GM21529 (cell line): ENCODE data around the gene KRTAP20-3.

Experiments
- ATAC-seq: cut with Tn5 transposase; IDR thresholded peaks from one replicate; pipeline ENCODE4 v1.9.1; 2021; ENCODE audit not compliant: unreplicated experiment

KRTAP20-3 gene

DNA sequence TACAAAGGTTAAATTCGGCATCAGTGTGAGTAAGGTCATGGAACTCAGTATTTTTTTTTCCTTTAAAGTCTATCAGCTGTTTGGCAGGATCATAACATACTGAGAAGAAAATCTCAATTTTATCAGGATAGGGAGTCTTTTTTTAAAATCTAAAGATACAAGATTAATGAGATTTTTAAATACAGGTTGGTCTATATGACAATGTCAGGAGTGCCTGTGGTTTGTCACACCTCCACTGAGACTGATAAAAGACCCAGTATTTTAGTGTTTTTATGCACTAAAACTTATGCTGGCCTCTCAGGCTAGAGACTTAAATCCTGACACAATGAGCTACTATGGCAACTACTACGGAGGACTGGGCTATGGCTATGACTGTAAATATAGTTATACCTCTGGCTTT lies at the start of gene KRTAP20-3:
KRTAP20-3 (plus strand) TSS at position 301 of the 400 bp plus-strand sequence.
- ATAC-seq, result no peak

DNA sequence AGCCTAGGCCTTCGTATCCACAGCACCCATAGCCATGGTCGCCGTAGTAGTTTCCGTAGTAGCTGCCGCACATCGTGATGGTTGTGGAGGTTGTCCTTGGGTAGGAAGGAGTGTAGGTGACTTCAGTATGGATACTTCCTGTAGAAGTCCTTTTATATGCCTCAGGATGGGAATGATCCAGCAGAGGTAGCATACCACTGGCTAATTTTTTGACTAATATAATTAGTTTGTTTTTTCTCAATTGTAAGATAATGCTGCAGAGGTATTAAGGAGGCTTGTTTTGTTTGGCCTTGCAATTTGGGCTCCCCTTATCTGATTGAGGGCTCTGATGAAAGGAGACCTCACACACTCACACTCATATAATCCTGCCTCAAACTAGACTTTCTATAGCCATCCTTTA lies 43.9 kb upstream of the KRTAP20-3 start, which contains the start of gene KRTAP6-2:
KRTAP6-2 (minus strand) TSS at position 101 of the 400 bp plus-strand sequence; CDS start at position 73, 28 bp downstream.
- no peak for ATAC-seq

DNA sequence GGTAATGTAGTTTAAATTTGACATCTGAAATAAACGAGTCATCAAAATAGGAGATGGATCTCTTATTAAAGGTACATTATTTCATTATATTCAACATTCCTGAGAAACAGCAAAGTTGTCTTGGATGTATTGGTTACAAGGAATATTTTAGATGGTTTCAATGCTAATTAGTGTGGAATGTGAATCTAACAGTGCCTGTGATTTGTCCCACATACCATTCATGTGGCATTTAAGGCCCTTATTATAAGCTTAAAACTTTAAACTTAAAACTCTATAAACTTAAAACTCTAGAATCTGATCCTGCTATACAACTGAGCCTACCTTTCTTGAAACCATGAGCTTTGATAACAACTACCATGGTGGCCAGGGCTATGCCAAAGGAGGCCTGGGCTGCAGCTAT lies 41.9 kb upstream of the KRTAP20-3 start, which contains the start of gene KRTAP22-1:
KRTAP22-1 (plus strand) TSS at position 301 of the 400 bp plus-strand sequence.
- no peak for ATAC-seq

DNA sequence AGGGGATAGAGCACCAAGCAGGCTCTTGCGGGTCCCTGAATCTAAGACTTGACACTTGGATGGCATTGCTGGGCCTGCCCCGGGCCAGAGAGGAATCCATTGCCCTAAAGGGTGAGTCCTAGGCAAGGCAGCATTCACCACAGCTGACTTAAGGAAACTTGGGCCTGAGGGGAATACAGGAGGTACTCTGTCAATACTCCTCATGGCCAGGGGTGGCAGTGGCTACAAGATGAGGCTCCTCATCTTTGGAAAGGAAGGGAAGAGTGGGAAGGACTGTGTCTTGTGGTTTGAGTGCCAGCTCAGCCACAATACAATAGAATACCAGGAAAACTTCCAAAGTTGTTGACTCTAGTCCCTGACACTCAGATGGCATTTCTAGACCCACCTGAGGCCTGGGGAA lies 36.7 kb upstream of the KRTAP20-3 start:
- ATAC-seq, result no peak

DNA sequence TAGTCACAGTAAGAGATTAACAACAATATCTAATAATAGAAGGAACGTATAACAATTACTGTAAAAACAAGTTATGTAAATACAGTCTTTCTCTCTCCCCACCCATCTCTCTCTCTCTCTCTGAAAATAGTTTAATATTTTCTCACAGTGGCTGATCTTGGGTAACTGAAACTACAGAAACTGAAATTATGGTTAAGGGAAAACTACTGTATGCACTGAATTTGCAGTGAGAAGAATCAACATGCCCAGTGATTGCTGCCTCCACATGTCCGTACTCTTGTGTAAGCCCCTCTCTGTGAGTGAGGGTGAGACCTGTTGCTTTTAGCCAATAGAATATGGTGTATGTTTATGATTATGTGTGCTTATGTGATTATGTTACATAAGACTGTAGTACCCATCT lies 30.5 kb upstream of the KRTAP20-3 start:
- no peak for ATAC-seq

DNA sequence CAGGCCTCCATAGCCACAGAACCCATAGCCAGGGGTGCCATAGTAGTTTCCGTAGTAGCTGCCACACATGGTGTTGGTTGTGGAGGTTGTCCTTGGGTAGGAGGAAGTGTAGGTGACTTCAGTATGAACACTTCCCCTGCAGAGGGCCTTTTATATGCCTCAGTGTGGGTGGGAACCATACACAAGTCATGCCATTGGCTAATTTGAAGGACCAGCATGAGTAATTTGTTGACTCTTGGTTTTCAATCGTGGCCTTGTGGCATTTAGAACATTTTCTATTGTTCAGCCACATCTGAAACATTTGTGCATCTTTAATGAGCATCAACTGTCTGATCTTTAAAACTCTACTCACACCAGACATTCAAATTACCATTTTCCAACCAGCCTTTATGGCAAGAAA lies 28.8 kb upstream of the KRTAP20-3 start, which contains the start of gene KRTAP6-1:
KRTAP6-1 (minus strand) TSS at position 95 of the 400 bp plus-strand sequence; CDS start at position 69, 26 bp downstream.
- ATAC-seq, result no peak

DNA sequence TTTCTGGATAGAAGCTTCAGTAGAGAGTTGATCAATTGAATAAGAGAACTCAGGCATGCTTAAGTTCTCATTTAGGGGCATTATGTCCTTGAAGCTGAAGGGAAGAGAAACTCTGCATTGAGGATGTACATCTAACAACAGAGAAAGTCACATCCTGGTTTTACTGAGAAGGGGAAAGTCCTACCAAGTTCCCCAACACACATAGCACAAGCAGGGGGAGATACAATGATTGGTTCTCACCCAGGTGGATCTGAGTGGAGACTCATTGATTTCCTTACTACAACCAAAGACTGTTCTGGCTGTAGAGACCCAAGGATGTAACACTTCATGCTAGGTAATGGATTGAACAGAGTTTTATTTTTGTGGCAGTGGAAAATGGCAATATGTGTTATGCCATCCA lies 27.5 kb upstream of the KRTAP20-3 start:
- no peak for ATAC-seq

DNA sequence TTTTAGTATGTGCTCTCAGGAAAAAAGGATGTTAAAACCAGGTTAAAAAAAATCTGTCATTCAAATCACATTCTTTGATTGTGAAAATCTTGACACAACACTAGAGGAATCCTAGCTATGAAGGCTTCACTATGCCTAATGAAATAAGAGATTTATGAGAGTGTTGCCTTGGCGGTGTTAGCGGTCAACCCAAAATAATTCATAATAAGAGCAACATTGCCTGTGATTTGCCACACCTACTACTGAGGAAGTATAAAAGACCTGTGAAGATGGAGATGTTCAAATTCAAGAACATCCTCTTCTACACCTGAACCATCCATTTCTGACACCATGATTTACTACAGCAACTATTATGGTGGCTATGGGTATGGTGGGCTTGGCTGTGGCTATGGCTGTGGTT lies 26.5 kb upstream of the KRTAP20-3 start, which contains the start of gene KRTAP20-1:
KRTAP20-1 (plus strand) TSS at position 301 of the 400 bp plus-strand sequence; CDS start at position 331, 30 bp downstream.
- ATAC-seq, result no peak

DNA sequence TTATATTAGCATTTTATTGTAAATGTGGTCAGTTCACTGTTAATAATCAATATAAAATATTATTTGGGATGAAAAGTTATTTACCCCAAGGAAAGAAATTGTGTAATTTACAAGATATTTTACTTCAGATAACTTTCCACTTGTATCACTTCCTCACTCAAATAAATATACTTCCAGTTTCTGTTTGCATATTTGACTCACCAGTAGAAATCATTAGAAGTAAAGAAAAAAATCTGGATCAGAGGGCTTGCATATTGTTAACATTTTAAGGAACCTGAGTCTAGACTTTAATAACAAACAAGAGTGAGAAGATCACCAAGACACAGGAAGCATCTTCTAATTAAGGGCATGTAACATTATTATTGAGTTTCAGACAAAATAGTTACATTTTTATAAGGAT lies 22.6 kb upstream of the KRTAP20-3 start:
- no peak for ATAC-seq

DNA sequence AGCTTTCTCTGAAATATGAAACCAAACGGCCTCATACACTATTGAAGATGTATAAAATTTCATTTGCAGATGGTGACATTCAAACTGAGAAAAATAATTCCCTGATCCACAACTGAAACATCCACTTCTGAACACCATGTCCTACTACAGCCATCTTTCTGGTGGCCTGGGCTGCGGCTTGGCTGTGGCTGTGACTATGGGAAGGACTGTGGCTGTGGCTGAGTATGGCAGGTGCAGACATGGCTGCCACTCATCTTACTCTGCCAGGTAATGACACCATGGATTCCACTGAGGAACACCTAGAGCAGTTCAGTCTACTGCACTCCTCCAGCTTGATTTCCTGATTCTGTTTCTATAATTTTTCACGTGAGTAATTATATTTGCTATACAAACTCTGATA lies 22.1 kb upstream of the KRTAP20-3 start, which contains the start of gene KRTAP20-4:
KRTAP20-4 (plus strand) TSS at position 106 of the 400 bp plus-strand sequence.
- no peak for ATAC-seq

DNA sequence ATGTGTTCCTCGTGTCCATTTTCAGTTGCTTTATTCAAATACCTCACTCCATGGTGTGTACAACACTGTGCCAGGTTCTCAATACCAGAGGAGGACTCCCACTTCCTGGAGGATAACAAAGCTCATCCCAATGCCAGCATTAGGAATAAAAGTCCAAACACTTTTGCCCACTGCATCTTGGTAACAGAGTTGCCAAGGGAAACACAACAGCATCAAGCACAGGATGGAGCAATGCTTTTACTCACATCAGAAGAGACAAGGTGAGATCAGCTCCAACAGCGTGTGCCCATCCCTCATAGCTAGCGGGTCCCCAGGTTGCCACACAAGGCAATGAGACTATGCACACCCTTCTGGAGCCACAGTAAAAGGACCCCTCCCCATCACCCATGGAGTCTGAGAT lies 19.3 kb upstream of the KRTAP20-3 start:
- ATAC-seq, result no peak

DNA sequence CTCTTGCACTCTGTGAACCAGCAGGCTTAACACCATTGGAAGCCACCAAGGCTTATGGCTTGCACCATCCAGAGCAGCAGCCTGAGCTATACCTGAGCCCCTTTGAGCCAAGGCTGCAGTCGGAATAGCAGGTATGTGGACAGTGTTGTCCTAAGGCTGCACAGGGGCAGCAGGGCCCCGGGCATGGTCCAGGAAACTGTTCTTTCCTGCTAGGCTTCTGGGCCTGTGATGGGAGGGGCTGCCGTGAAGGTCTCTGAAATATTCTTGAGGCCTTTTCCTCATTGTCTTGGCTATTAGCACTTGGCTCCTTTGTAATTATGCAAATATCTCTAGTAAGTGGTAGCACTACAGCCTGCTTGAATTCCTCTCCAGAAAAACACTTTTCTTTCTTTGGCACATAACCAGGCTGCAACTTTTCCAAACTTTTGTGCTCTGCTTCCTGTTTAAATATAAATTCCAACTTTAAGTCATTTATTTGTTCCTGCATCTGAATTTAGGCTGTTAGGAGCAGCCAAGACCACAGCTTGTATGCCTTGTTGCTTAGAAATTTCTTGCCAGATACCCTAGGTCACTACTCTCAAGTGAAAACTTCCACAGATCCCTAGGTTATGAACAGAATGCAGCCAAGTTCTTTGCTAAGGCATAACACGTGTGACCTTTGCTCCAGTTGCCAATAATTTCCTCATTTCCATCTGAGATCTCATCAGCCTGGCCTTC lies 17.1 kb upstream of the KRTAP20-3 start:
- ATAC-seq, result no peak

DNA sequence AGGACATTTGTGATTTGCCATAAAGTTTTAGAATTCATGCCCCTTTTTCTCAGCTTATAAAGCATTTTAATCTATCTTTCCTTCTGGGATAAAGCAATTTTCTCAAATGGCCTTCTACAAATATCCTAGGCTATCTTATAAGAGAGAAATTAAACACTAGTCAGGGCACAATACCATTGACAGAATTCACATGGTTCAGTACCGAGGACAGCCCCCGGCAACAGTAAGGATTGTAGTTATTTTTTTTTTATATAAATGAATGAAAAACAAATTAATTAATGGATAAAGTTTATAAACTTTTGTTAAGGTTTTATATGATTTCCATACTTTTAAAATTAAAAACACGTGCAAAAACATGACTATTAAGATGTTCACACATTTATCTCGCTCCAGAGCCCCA lies 14.6 kb upstream of the KRTAP20-3 start:
- no peak for ATAC-seq

DNA sequence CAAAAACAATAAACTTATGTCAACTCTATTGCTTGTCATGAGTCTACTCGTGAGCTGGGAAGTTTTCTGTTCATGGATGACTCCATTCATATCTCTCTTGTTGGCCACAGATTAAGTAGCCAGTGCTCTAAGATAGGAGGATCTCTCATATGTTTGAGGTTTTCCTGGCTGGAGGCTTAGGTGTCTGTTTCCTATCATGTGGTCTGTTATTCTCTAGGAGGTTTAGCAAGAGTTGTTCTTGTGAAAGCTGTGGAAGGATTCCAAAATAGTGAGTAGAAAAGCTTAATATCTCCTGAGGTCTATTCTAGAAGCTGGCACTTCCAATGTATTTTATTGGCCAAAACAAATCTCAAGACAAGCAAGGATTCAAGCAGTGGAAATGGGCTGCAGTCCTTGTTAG lies 13.5 kb upstream of the KRTAP20-3 start:
- no peak for ATAC-seq

DNA sequence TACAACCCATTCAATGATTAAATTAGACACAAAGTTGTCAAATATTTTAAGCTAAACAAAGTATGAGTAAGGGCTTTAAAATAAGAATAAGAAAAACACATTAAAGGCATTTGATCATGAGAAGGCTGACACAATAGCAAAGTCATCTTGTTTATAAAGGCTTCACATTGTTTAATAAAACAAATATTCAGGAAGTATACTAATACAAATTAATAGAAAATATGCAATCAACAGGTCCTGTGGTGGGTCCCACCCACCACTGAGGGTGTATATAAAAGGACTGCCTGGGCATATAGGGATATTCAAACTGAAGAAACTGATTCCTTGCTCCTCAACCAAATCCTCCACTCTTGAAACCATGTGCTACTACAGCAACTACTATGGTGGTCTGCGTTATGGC lies 7.8 kb upstream of the KRTAP20-3 start, which contains the start of gene KRTAP20-2:
KRTAP20-2 (plus strand) TSS at position 301 of the 400 bp plus-strand sequence; CDS start at position 359, 58 bp downstream.
- no peak for ATAC-seq

DNA sequence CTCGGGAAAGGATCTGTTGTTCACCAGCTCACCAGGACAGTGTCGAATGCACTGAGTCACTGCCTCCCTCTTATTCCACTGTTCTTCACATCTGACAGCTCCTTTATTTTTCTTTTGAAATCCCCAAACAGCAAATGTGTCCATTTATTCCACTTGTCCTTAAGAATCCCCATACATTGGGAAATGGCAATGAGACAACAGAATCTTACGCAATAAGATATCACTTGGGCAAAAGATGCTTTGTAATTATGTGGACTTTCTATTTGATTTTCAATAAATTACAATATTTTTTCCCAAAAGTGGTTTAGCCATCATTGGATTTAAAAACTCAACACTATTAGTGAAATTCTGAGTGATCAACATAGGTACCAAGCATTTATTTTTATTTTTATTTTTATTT lies 4.0 kb upstream of the KRTAP20-3 start:
- no peak for ATAC-seq

DNA sequence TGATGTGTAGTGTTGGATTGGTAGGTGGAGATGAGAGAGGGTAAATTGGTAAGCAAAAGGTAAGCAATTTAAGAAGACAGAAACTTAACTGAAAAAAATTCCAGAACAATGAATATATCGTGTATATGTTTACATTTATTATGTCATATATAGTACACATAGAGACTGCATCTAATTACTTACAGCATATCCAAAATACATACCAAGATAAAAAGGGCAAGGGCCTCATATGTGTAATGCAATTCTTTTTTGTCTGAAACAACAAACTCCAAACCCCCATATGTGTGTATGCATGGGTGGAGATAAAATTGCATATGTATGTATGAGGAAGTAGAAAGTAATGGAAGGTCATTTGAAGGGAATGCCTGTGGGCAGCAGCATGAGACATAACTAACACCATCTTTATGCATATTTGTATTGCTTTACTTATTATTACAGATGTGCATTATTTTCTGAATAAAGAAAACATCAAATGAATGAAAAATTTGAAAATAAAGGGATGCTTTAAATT lies 4.3 kb downstream of the KRTAP20-3 start:
- ATAC-seq, result no peak

DNA sequence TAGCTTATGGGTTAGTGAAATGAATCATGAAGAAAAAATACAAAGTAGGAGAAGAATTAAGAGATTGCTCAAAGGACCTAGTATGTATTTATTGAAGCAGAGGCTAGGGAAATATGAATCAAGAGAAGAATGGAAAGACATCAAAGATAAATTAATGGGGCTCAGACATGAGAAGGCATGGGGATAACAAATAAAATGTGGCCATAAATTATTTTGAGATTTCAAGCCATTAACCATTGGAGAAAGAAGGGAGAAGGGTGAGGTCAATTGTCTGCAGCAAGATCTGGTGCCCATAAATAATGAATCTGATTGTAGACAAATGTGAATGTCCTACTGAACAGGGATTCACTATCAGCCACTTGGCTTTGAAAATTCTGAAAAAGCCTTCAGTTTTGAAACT lies 10.2 kb downstream of the KRTAP20-3 start:
- ATAC-seq, result no peak

DNA sequence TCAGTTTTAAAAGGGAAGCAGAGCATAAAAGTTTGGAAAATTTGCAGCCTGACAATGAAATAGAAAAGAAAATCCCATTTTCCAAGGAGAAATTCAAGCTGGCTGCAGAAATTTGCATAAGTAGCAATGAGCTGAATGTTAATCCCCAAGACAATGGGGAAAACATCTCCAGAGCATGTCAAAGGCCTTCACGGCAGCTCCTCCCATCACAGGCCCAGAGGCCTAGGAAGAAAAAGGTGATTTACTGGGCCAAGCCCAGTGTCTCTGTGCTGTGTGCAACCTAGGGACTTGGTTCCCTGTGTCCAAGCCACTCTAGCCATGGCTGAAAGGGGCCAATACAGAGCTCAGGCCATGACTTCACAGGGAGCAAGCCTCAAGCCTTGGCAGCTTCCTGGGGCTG lies 26.1 kb downstream of the KRTAP20-3 start:
- ATAC-seq, result no peak

DNA sequence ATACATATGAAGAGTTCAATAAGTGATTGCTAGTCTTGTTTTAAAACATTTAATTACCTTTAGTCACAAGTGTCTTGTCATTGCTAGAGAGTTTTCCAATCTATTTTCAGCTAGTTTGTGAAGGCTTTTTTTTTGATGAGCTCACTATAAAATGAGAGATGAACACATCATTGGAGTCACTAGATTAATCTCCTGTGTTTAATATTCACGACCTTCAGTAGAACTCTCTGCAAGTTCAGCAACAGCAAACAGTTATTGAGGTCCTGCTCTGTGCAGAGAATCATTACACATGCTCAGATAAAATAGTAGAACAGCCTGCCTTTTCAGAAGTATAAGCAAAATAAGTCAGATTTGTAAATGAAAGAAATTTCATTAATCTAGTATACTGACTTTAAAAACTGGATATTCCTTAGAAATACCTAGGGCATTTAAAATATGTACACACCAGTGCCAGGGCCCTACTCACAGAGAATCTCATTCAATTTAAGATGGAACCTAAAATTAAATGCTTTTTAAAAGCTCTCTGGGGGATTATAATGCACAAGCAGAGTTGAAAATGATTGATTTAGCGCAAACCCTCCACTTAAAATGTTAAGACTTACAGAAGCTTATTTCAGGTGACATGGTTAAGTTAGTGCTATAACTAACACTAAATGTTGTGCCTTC lies 30.5 kb downstream of the KRTAP20-3 start:
- ATAC-seq, result no peak

DNA sequence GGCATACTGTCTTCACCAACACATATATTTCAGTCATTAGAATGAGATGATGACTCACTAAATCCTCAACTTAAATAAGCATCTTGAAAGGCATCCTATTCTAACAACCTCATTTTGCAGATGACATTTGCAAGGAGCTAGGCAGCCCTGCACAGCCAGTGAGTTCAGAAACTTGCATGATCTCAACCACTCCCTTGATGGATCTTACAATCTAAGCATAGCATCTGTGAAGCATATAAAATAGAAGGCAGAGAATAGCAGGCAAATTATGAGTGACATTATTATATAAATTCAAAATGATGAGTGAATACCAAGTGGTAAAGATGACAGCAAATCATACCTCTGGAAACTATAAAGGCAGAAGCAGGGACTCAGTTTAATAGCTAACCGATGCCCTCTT lies 31.6 kb downstream of the KRTAP20-3 start:
- no peak for ATAC-seq

DNA sequence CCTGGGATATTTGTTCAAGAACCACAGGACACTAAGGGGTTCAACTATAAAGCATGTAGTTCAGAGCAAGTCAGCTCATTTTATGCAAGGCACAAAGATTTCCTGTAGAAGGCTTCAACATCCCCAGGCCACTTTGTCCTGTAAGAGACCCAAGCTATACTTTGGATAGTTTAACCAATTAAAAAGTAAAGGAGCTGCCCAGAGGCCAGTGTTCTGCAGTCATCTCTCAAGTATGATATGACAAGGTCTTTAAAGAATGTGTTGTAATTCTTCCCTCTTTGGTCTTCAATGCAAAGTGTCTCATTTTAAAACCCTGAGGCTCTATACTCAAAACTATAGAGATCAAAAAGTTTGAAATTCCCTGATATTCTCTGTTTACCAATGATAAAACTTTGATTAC lies 34.1 kb downstream of the KRTAP20-3 start:
- ATAC-seq, result no peak
